ENCODE data around the gene SERPINC1.
"Not testable (repeated sequence)": the region's sequence is repeated elsewhere in the genome, so short reads cannot be mapped to it uniquely, and the experiment has no call there.

The SERPINC1 gene

DNA sequence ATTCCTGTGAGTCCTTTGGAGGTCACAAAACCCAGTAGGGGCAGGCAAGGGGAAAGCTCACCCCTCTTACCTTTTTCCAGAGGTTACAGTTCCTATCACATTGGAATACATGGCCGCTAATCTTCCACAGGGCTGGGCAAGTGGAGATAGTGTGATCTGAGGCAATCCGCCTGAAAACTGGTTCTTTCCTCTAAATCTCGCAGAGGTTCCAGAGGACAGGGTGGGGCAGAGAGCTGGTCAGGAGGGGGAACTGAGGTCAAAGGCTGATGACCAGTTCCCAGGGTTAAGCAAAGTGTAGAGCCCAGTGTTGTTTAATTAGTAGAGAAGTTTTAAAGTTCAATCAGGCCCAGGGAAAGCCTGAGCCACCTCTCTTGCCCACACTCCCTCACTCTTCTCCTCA is at the start of gene SERPINC1:
TSS of gene SERPINC1 (minus strand) at position 179 of the 400 bp plus-strand sequence. CDS start at position 111, 68 bp downstream.
- no peak within 1 kb of the TSS for H3K4me3 ChIP-seq (ENCODE audit: low read depth, low read length)
- TF ChIP-seq, protein P1, sequence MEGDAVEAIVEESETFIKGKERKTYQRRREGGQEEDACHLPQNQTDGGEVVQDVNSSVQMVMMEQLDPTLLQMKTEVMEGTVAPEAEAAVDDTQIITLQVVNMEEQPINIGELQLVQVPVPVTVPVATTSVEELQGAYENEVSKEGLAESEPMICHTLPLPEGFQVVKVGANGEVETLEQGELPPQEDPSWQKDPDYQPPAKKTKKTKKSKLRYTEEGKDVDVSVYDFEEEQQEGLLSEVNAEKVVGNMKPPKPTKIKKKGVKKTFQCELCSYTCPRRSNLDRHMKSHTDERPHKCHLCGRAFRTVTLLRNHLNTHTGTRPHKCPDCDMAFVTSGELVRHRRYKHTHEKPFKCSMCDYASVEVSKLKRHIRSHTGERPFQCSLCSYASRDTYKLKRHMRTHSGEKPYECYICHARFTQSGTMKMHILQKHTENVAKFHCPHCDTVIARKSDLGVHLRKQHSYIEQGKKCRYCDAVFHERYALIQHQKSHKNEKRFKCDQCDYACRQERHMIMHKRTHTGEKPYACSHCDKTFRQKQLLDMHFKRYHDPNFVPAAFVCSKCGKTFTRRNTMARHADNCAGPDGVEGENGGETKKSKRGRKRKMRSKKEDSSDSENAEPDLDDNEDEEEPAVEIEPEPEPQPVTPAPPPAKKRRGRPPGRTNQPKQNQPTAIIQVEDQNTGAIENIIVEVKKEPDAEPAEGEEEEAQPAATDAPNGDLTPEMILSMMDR (IDR thresholded peaks at IDR 0.05; ENCODE audit: low read depth, low read length), result no peak

DNA sequence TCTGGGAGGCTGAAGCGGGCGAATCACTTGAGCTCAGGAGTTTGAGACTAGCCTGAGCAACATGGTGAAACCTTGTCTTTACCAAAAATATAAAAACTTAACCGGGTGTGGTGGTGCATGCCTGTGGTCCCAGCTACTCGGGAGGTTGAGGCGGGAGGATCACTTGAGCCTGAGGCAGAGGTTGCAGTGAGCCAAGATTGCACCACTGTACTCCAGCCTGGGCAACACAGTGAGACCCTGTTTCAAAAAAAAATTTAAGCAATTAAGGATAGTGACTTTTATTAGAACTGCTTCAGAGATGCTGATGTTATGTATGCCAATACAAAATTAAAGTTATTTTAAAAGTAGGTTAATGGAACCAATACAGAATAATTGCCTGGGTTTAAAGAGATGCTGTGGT is 48.8 kb upstream of the SERPINC1 start:
- H3K4me3 ChIP-seq (ENCODE audit: low read depth, low read length), result not testable (repeated sequence)

DNA sequence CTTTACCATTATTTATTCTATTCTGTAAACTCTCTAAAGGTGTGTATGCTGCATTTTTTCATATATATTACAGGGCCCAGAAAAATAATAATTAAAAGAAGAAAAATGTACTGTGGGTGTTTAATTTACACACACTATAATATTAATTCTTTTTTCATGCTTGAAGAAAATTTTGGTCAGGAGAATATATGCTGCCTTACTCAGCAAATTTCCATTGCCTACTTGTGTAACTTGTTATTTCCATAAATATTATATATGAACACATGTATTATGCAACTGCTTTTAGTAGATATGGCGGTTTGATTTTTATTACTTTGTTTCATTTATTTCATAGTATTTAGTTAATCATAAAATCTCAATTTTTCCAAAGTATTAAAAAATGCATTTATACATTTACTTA is 46.4 kb upstream of the SERPINC1 start:
- H3K4me3 ChIP-seq (ENCODE audit: low read depth, low read length), result no peak overlapping the region
- TF ChIP-seq, protein P1 (IDR thresholded peaks at IDR 0.05; ENCODE audit: low read depth, low read length), result no peak

DNA sequence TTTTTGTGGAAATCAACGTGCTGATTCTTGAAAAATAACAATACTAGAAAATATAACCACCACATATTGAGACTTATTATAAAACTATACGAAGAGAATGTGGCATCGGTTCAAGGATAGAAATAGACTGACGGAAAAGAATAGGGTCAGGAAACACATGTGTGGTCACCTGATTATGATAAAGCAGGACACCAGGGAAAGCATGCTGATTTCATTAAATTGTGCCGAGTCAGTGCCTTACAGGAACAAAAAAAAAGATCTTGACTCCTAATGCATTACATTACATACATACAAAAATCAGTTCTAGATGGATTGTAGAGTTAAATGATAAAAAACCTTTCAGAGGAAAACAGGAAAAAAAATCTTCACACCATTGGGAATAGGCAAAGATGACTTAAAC is 43.5 kb upstream of the SERPINC1 start:
- TF ChIP-seq, protein P1 (IDR thresholded peaks at IDR 0.05; ENCODE audit: low read depth, low read length), result no peak

DNA sequence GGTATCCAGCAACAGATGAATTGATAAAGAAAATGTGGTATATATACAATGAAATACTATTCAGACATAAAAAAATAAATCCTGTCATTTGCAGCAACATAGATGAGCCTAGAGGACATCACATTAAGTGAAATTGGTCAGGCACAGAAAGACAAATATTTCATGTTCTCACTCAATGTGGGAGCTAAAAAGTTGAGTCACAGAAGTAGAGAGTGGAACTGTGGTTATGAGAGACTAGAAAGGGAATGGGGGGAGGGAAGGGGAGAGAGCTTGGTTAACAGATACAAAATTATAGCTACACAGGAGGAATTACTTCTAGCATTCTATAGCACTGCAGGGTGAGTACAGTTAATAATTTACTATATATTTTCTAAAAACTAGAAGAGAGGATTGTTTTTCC is 37.1 kb upstream of the SERPINC1 start:
- H3K4me3 ChIP-seq (ENCODE audit: low read depth, low read length), result no peak overlapping the region
- TF ChIP-seq, protein P1 (IDR thresholded peaks at IDR 0.05; ENCODE audit: low read depth, low read length), result no peak

More for the DNA sequence above, 43.5 kb upstream of the SERPINC1 start:
- no peak overlapping the region for H3K4me3 ChIP-seq (ENCODE audit: low read depth, low read length)

DNA sequence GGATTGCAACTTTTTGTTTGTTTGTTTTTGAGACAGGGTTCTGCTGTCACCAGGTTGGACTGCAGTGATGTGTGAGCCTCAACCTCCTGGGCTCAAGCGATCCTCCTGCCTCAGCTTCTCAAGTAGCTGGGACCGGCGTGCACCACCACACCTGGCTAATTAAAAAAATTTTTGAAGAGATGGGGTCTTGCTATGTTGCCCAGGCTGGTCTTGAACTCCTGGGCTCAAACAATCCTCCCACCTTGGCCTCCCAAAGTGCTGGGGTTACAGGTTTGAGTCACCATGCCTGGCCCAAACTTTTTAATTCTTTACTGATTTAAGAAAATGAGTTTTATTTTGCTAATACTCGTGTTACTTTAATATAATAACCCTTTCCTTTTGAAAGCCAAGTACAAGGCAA is 31.5 kb upstream of the SERPINC1 start:
- TF ChIP-seq, protein P1 (IDR thresholded peaks at IDR 0.05; ENCODE audit: low read depth, low read length), result no peak

DNA sequence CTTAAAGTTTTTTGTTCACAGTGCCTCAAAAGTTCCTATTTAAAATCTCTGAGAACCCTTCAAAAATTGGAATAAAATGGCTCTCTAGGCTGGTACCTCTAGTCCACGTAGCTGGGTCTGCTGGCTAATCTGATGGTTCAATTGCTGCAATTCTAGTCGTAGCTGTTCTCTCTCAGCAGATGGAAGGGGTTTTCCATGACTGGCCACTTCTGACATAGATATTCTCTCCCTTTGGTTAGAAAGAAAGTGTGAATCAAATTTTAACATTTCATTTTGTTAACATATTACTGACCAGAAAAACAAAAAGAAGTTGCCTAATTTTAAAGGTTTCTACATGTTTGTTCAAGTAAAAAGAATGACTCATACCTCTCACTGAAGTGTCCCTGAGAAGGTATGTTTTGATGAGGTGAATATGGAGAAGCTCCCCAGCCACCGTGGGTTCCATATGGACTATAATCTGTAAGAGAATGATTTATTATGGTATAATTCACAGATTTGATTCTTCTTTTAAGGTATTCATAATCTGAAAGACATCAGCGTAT is 29.3 kb upstream of the SERPINC1 start:
- H3K4me3 ChIP-seq (ENCODE audit: low read depth, low read length), result no peak overlapping the region
- TF ChIP-seq, protein P1 (IDR thresholded peaks at IDR 0.05; ENCODE audit: low read depth, low read length), result no peak

More for the DNA sequence above, 31.5 kb upstream of the SERPINC1 start:
- no peak overlapping the region for H3K4me3 ChIP-seq (ENCODE audit: low read depth, low read length)

DNA sequence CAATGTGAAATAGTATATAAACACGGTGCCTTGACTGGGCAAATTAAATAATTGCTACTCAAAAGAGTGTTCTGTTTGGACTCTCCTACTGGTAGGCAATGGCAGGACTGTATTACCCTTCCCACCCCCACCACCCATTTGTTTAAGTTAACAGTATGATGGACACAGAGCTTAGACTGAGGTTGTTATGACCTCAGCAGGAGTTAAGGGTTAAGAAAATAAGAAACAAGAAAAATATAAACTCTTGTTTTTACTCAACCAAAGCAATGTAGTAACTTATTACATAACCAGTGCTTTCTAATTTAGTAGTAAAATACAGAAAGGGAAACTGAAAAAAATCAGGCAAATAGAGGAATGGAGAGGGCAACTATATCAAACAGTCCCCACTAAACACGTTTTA is 19.9 kb upstream of the SERPINC1 start:
- TF ChIP-seq, protein P1 (IDR thresholded peaks at IDR 0.05; ENCODE audit: low read depth, low read length), result no peak

More for the DNA sequence above, 19.9 kb upstream of the SERPINC1 start:
- no peak overlapping the region for H3K4me3 ChIP-seq (ENCODE audit: low read depth, low read length)

All from WI38 (cell line).